Measurements from ENCODE around the gene HSPH1. TPM values are rescaled to one million over a fixed set of nuclear protein-coding genes. Genes with fewer than 3 reads are reported as not detected.

The HSPH1 gene
- total RNA-seq, 2 experiments from 2014 or later, result 267 TPM

GRCh38 chr13:31124204-31124603 lies 37.5 kb downstream of the HSPH1 start:
- Mint-ChIP-seq H3K27ac (no peak overlapping the region), H3K9me3 (peaks cover 1% of the 10 kb centered on the region), H3K36me3 (no peaks in the 10 kb centered on the region), H3K4me1 (peaks cover 4% of the 10 kb centered on the region), H3K27me3 (peaks cover 56% of the 10 kb centered on the region), H3K4me3 (no peak overlapping the region)
- no peak for DNase-seq

DNA sequence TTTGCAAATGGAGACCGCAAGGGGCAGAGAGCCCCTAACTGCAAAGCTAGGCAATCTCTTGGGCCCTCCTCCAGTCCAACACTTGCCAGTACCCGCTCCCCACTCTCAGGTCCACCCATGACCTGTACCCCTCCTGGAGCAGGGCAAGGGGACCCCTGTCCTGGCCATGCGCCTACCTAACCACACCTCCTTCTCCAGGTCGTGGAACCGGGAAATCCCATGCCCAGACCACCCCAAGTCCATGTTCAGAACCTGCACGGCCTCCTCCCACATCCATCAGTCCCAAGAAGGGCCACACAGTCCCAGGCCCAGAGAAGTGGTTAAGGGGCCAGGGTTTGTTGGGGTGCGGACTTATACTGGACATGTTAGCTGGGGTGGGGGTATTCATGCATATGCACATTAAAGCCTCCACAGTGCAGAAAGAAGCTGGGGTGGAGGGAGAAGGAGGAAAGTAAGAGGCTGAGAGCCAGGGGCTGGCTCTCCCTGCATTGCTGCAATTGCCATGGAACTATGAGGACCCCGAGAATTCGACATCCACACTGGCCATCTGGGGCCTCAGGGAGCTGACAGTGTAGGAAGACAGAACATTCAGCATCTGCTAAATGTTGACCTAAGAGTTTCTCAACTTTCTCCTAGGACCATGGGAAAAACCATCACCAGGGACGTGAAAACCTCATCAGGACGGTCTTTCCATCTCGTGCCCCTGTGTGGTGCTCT lies 39.0 kb downstream of the HSPH1 start:
- Mint-ChIP-seq H3K27me3 (peaks cover 54% of the 10 kb centered on the region), H3K27ac (no peak overlapping the region), H3K9me3 (no peaks in the 10 kb centered on the region), H3K4me3 (no peak overlapping the region), H3K4me1 (peaks cover 4% of the 10 kb centered on the region), H3K36me3 (no peaks in the 10 kb centered on the region)
- no peak for DNase-seq

DNA sequence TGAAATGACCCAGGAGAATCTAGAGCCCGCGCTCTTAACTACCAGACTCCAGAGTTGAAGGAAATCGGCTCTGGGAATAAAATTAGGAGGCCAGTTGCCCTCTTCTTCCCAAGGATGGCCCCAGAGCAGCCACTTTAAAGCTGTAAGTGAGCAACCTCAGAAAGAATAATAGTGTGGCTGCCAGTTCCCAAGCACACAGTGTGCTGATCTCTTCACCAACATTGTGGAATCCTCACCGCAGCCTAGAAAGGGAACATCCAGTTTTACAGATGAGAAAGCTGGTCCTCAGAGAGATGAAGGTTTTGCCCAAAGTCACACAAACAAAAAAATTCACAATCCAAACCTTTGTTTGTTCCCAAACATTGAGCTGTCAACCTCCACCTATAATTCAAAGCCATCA lies 39.6 kb downstream of the HSPH1 start:
- H3K27me3 Mint-ChIP-seq, result peaks cover 54% of the 10 kb centered on the region

DNA sequence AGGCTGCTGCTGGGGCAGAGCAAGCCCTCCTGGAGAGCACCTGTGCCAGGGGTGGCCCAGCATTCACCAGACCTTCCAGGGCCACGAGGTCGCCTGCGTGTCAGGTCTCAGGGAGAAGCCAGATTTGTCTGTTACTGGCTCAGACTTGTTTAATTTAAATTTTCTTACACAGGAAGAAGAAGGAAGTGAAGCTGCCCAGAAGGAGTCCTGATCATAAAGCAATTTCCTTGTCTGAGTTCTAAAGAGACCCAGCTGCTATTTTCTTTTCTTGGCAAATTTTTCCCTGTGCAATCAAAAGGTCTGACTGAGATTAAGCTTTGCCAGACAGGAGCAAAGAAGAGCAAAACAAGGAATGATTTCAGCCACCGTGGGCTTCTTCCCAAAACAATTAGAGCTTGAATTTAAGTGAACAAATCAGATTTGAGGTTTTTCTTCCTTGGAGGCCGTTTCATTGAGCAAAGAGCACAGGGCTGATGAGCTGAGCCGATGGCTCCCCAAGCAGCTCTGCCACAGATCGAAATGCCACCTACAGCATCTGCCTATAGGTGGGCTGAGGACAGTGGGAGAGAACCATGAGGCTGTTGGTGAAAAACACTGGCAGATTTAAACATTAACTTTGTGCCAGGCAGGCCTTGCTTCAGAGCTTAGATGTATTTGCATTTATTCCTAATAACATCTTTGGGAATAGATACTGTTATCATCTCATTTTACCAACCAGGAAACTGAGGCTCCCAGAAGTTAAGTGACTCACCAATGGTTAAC lies 40.1 kb downstream of the HSPH1 start:
- H3K36me3 Mint-ChIP-seq, result no peaks in the 10 kb centered on the region
- no peak overlapping the region for H3K27ac Mint-ChIP-seq
- peaks cover 4% of the 10 kb centered on the region for H3K4me1 Mint-ChIP-seq
- H3K4me3 Mint-ChIP-seq, result no peak overlapping the region
- no peak for DNase-seq
- no peaks in the 10 kb centered on the region for H3K9me3 Mint-ChIP-seq
- H3K27me3 Mint-ChIP-seq, result peaks cover 56% of the 10 kb centered on the region

More for the DNA sequence above, 39.6 kb downstream of the HSPH1 start:
- Mint-ChIP-seq H3K36me3 (no peaks in the 10 kb centered on the region), H3K4me1 (peaks cover 4% of the 10 kb centered on the region), H3K4me3 (no peak overlapping the region), H3K9me3 (no peaks in the 10 kb centered on the region), H3K27ac (no peak overlapping the region)
- no peak for DNase-seq

DNA sequence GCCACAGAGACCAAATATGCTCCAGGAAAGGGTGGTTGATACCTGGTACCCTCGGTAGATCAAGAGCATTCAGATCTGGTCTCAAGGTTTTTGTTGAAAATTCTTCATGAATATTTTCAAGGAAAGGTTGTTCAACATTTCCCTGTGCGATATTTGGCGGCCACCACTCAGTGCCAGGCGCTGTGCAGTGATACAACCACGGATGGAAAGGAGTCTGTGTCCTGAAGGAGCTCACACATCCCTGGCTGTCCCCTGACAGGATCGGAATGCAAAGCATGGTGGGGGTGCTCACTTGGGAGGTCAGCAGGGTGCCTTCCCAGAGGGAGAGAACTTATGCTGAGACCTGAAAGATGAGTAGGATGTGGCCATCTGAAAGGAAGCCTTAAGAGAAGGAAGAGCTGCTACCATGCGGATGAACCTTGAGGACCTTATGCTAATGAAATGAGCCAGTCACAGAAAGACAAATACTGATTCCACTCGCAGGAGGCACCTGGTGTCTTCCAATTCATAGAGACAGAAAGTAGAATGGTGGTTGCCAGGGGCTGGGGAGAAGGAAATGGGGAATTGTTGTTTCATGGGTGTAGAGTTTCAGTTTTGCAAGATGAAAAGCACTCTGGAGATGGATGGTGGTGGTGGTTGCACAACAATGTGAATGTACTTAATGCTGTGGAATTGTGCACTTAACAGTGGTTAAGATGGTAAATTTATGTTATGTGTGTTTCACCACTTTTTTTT lies 41.6 kb downstream of the HSPH1 start:
- Mint-ChIP-seq H3K27ac (no peak overlapping the region), H3K36me3 (no peaks in the 10 kb centered on the region), H3K4me1 (peaks cover 4% of the 10 kb centered on the region), H3K27me3 (peaks cover 47% of the 10 kb centered on the region), H3K4me3 (no peak overlapping the region), H3K9me3 (no peaks in the 10 kb centered on the region)
- no peak for DNase-seq

GRCh38 chr13:31119526-31119925 lies 42.2 kb downstream of the HSPH1 start:
- DNase-seq, result no peak
- Mint-ChIP-seq H3K27ac (no peak overlapping the region), H3K4me3 (no peak overlapping the region), H3K4me1 (peaks cover 4% of the 10 kb centered on the region), H3K36me3 (no peaks in the 10 kb centered on the region), H3K27me3 (peaks cover 44% of the 10 kb centered on the region), H3K9me3 (no peaks in the 10 kb centered on the region)

GRCh38 chr13:31116224-31116623 lies 45.5 kb downstream of the HSPH1 start:
- Mint-ChIP-seq H3K27ac (no peak overlapping the region), H3K36me3 (no peaks in the 10 kb centered on the region), H3K4me1 (peaks cover 4% of the 10 kb centered on the region), H3K27me3 (peaks cover 36% of the 10 kb centered on the region), H3K4me3 (no peak overlapping the region), H3K9me3 (no peaks in the 10 kb centered on the region)
- no peak for DNase-seq

GRCh38 chr13:31115616-31116015 lies 46.1 kb downstream of the HSPH1 start:
- H3K4me3 Mint-ChIP-seq, result no peak overlapping the region
- peaks cover 4% of the 10 kb centered on the region for H3K4me1 Mint-ChIP-seq
- DNase-seq, result no peak
- H3K9me3 Mint-ChIP-seq, result no peaks in the 10 kb centered on the region
- no peaks in the 10 kb centered on the region for H3K36me3 Mint-ChIP-seq
- no peak overlapping the region for H3K27ac Mint-ChIP-seq
- H3K27me3 Mint-ChIP-seq, result peaks cover 30% of the 10 kb centered on the region

DNA sequence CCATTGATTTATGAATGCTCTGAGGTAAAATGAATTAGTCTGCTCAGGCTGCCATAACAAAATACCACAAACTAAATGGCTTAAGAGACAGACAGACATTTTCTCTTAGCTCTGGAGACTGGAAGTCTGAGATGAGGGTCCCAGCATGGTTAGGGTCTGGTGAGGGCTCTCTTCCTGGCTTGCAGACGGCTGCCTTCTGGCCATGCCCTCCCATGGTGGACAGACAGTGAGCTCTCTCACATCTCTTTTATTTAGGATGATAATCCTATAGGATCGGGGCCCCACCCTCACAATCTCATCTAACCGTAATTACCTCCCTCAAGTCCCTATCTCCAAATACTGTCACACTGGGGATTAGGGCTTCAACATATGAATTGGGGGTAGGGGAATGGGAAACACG lies 47.1 kb downstream of the HSPH1 start:
- Mint-ChIP-seq H3K4me1 (no peaks in the 10 kb centered on the region), H3K36me3 (no peaks in the 10 kb centered on the region), H3K4me3 (no peak overlapping the region), H3K9me3 (no peaks in the 10 kb centered on the region), H3K27me3 (peaks cover 30% of the 10 kb centered on the region), H3K27ac (no peak overlapping the region)
- DNase-seq, result no peak

GRCh38 chr13:31111136-31111535 lies 50.6 kb downstream of the HSPH1 start:
- no peaks in the 10 kb centered on the region for H3K4me1 Mint-ChIP-seq

GRCh38 chr13:31110617-31111016 lies 51.1 kb downstream of the HSPH1 start:
- Mint-ChIP-seq H3K4me3 (no peak overlapping the region), H3K27ac (no peak overlapping the region), H3K9me3 (no peaks in the 10 kb centered on the region), H3K36me3 (no peaks in the 10 kb centered on the region), H3K4me1 (no peaks in the 10 kb centered on the region), H3K27me3 (peaks cover 16% of the 10 kb centered on the region)
- no peak for DNase-seq

More at GRCh38 chr13:31111136-31111535, 50.6 kb downstream of the HSPH1 start:
- no peak overlapping the region for H3K27ac Mint-ChIP-seq
- no peak overlapping the region for H3K4me3 Mint-ChIP-seq
- H3K27me3 Mint-ChIP-seq, result peaks cover 11% of the 10 kb centered on the region
- H3K36me3 Mint-ChIP-seq, result no peaks in the 10 kb centered on the region
- no peaks in the 10 kb centered on the region for H3K9me3 Mint-ChIP-seq
- DNase-seq, result no peak

- H3K27me3 Mint-ChIP-seq, result peaks cover 16% of the 10 kb centered on the region
- no peak overlapping the region for H3K27ac Mint-ChIP-seq
- H3K9me3 Mint-ChIP-seq, result no peaks in the 10 kb centered on the region
- H3K36me3 Mint-ChIP-seq, result no peaks in the 10 kb centered on the region
- no peaks in the 10 kb centered on the region for H3K4me1 Mint-ChIP-seq
- H3K4me3 Mint-ChIP-seq, result no peak overlapping the region
- DNase-seq, result no peak
Measured at GRCh38 chr13:31110169-31110568, 51.5 kb downstream of the HSPH1 start.

DNA sequence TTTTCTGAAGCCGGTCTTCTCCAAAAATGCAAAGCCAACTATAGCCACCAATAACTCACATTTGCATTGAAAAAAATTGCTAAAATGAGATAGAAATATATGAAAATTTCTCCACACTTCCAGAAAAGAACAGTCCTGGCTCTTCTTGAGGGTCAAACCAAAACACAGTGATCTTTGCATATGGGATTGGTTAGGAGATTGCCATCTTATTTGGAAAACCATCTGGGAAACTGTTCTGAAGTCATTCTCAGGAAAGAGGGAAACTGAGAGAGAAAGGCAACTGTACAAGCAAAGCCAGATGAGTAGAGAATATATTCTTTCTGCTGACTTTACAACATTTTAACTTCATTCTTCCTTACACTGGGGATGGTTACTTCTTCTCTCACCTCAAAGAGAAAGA lies 54.6 kb downstream of the HSPH1 start:
- Mint-ChIP-seq H3K4me3 (no peak overlapping the region), H3K36me3 (no peaks in the 10 kb centered on the region), H3K27me3 (peaks cover 5% of the 10 kb centered on the region), H3K4me1 (no peaks in the 10 kb centered on the region), H3K9me3 (no peaks in the 10 kb centered on the region), H3K27ac (no peak overlapping the region)
- DNase-seq, result no peak

- no peaks in the 10 kb centered on the region for H3K4me1 Mint-ChIP-seq
- H3K9me3 Mint-ChIP-seq, result no peaks in the 10 kb centered on the region
- H3K4me3 Mint-ChIP-seq, result no peak overlapping the region
- H3K27me3 Mint-ChIP-seq, result peaks cover 8% of the 10 kb centered on the region
- H3K36me3 Mint-ChIP-seq, result no peaks in the 10 kb centered on the region
- DNase-seq, result no peak
- H3K27ac Mint-ChIP-seq, result no peak overlapping the region
Measured at GRCh38 chr13:31105856-31106255, 55.8 kb downstream of the HSPH1 start.

- H3K36me3 Mint-ChIP-seq, result no peaks in the 10 kb centered on the region
- H3K27ac Mint-ChIP-seq, result no peak overlapping the region
- H3K27me3 Mint-ChIP-seq, result peaks cover 12% of the 10 kb centered on the region
- H3K4me3 Mint-ChIP-seq, result no peak overlapping the region
- no peaks in the 10 kb centered on the region for H3K9me3 Mint-ChIP-seq
- H3K4me1 Mint-ChIP-seq, result no peaks in the 10 kb centered on the region
- DNase-seq, result no peak
Measured at GRCh38 chr13:31105020-31105795, 56.5 kb downstream of the HSPH1 start.
